Duodenal mucosa (tissue), 2 donors: Measurements from ENCODE around the gene PSKH1.

Experiments used
- H3K27ac ChIP-seq: one replicate; pipeline ENCODE4 v1.7.0; 2013; ENCODE audit warnings: low read depth, low read length
- H3K27me3 ChIP-seq, 2 donors: one replicate each; pipeline ENCODE4 v1.7.0; 2013; ENCODE audit warnings: low read length in 2 of 2, control low read depth in 1 of 2; ENCODE audit not compliant: insufficient read depth in 2 of 2, control insufficient read depth in 1 of 2
- H3K36me3 ChIP-seq, 2 donors: one replicate each; pipeline ENCODE4 v1.7.0; 2013; ENCODE audit warnings: low read length in 2 of 2, control low read depth in 1 of 2; ENCODE audit not compliant: insufficient read depth in 2 of 2, control insufficient read depth in 1 of 2
- H3K4me1 ChIP-seq, 2 donors: one replicate each; pipeline ENCODE4 v1.7.0; 2013; ENCODE audit warnings: low read length in 2 of 2, control low read depth in 1 of 2; ENCODE audit not compliant: insufficient read depth in 2 of 2, control insufficient read depth in 1 of 2
- H3K4me3 ChIP-seq, 2 donors: one replicate each; pipeline ENCODE4 v1.7.0; 2013; ENCODE audit warnings: low read length in 2 of 2, low read depth in 1 of 2
- H3K9ac ChIP-seq, 2 donors: one replicate each; pipeline ENCODE4 v1.7.0; 2013; ENCODE audit warnings: low read length in 2 of 2, low read depth in 1 of 2
- H3K9me3 ChIP-seq, 2 donors: one replicate each; pipeline ENCODE4 v1.7.0; 2013; ENCODE audit warnings: low read length in 2 of 2, control low read depth in 1 of 2; ENCODE audit not compliant: control insufficient read depth in 1 of 2

PSKH1 gene

DNA sequence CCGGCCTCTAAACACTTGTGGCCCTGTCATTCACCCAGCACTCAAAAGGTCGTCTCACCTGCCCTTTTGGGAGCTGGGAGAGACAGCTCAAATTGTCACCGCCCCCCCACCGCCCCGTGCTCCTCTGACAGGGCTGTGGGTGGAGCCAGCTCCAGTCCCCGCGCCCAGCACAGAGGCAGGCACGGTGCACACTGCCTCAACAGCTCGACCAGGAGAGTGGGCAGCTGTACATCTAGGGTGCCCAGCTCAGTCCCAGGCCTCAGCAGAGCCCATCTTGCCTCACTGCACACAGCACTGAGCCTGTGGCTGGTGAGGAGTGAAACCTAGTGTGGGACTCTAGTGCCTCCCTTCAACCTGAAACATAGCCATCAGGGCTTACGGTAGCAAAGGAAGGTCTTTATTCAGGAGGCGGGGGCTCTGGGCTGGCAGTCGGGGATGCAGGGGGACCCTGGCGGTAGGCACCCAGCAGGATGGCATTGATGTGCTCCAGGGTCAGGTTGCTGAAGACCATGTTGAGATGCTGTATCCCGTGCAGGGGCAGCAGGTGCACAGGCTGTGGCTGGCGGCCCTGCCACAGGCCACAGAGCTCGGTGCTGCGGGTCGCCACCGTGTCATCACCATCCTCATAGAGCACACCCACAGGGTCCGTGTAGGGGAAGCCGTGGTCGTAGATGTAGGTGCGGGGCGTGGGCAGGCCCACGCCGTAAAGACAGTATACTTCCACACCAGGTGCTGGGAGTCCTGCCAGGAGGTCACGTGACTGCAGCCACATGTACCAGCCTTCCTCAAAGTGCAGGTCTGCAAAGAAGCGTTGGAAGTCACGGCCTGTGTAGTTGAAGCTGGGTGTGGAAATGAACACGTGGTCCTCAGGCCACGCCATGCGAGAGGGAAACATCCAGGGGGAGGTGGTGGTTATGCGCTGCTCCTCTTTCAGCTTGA, 46.7 kb downstream of the PSKH1 start:
- Histone ChIP-seq H3K9ac (no peak overlapping the region), H3K27me3 (no peaks in the 10 kb centered on the region), H3K4me3 (no peak overlapping the region), H3K36me3 (peaks cover 3 to 11% of the 10 kb centered on the region in 2 donors), H3K27ac (no peak overlapping the region), H3K4me1 (peaks cover 14 to 36% of the 10 kb centered on the region in 2 donors), H3K9me3 (no peaks in the 10 kb centered on the region)

DNA sequence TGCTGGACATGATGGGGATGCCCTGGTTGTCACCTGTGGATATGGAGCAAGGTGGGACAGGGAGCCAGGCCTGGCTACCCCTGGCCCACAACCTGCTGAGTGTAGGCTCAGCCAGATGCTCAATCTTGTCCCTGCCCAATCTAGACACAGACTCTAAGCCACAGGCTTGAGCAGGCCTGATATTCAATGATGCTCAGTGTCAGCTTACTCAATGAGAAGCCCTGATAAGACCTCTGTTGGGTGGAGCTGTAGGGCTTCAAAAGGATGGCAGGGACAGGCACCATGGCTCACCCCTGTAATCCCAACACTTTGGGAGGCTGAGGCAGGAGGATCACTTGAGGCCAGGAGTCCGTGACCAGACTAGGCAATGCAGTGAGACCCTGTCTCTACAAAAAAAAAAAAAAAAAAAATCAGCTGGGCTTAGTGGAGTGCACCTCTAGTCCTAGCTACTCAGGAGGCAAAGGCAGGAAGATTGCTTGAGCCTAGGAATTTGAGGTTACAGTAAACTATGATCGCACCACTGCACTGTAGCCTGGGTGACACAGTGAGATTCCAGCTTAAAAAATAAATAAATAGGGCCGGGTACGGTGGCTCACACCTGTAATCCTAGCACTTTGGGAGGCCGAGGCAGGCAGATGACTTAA, 47.5 kb downstream of the PSKH1 start:
- Histone ChIP-seq H3K4me1 (peaks cover 8 to 28% of the 10 kb centered on the region in 2 donors), H3K4me3 (no peak overlapping the region), H3K9me3 (no peaks in the 10 kb centered on the region), H3K27ac (no peak overlapping the region), H3K9ac (no peak overlapping the region), H3K36me3 (peaks cover 0 to 13% of the 10 kb centered on the region in 2 donors), H3K27me3 (no peaks in the 10 kb centered on the region)

DNA sequence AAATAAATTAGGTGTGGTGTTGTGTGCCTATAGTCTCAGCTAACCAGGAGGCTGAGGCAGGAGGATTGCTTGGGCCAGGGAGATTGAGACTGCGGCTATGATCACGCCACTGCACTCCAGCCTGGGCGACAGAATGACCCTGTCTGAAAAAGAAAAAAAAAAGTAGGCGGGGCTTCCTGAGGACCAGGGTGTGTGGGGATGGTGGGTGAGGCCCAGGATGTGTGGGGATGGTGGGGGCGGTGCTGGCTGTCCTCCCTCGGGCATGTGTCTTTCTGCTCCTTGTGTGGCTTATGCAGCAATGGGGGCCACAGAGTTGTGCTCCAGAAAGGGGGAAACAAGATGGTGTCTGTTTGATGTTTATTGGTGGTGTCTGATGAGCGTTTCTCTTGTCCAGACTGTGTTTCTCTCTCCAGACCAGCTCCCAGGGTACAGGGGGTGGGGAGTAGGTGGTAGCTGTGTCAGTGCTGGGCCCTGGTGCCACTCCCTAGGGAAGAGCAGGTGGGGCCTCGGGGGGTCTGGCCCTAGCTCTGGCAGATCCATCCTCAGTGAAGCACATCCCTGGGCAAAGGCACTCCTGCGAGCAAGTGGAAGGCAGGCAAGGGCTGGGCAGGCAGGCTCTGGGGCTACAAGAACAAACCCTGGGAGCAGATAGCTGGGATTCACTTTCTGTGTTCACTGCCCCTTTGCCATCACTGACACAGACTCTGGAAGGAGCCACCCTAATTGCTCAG, 48.6 kb downstream of the PSKH1 start:
- peaks cover 2 to 23% of the 10 kb centered on the region in 2 donors for H3K36me3 ChIP-seq
- H3K9ac ChIP-seq = no peak overlapping the region
- H3K4me1 ChIP-seq = peaks cover 8 to 28% of the 10 kb centered on the region in 2 donors
- no peak overlapping the region for H3K4me3 ChIP-seq
- no peaks in the 10 kb centered on the region for H3K27me3 ChIP-seq
- H3K9me3 ChIP-seq = no peaks in the 10 kb centered on the region
- no peak overlapping the region for H3K27ac ChIP-seq

DNA sequence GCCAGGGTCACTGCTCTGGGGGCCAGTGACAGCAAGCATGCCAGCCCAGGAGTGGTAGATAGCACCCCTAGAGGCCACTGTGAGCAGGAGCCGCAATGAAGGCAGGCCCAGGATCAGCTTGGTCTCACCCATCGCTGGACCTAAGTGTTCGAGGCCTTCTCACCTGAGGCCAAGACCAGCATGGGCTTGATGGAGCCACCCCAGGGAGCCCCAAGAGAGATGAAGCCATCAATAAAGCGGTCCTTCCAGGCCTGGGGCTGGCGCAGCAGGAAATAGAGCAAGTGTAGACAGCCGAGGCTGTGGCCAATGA, 49.1 kb downstream of the PSKH1 start:
- Histone ChIP-seq H3K27me3 (no peaks in the 10 kb centered on the region), H3K9me3 (no peaks in the 10 kb centered on the region), H3K27ac (no peak overlapping the region), H3K9ac (no peak overlapping the region), H3K4me1 (peaks cover 4 to 23% of the 10 kb centered on the region in 2 donors), H3K4me3 (no peak overlapping the region), H3K36me3 (peaks cover 3 to 27% of the 10 kb centered on the region in 2 donors)

DNA sequence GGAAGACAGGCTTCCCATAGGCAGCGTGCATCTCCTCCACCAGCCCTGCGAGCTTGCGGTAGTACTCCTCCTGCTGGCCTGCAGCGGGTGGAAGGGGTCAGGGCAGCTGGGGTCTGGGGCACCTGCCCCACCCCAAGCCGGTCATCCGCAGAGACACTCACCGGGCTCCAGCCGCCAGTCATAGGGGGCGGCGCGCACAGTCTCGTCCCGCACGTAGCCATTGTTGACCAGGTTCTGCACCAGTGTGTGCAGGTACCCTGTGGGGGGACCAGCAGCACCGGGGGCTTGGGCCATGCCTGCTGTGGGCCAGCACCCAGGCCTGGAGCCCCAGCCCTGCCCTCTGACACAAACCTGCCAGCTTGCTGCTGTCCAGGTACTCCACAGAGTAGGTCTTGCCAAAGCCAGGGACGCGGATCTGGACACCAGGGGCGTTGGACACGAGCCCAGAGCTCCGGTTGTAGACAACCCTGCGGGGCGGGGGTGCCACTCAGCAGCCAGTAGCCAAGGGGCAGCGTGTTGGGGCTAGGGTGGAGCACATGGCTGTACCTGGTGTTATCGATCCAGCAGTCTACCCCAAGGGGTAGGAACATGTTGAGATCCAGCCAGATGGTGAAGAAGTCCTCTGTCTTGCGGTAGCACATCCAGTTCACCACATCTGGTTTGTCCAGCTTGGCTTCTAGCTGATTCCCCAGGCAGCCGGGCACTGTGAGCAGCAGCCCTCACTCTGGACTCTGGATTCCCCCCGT, 49.6 kb downstream of the PSKH1 start:
- H3K27ac ChIP-seq = no peak overlapping the region
- H3K4me3 ChIP-seq = no peak overlapping the region
- H3K4me1 ChIP-seq = peaks cover 0 to 19% of the 10 kb centered on the region in 2 donors
- no peaks in the 10 kb centered on the region for H3K9me3 ChIP-seq
- peaks cover 3 to 33% of the 10 kb centered on the region in 2 donors for H3K36me3 ChIP-seq
- no peaks in the 10 kb centered on the region for H3K27me3 ChIP-seq
- no peak overlapping the region for H3K9ac ChIP-seq

DNA sequence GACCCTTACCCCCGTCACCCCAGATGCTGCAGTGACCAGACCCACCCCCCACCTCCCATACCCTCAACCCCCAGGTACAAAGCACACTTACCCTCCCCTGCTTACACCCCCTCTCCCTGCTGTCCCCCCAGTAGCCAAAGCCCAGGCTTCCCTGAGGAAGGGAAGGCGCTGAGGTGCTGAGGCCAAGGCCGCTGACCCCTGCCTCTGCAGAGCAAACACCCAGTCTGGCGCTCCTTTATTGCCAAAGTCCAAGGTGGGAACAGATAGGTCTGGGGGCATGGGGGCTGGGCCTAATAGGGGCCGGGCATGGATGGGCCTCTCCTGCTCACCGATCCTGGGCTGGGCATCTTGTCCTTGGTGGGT, 50.2 kb downstream of the PSKH1 start:
- Histone ChIP-seq H3K36me3 (peaks cover 3 to 33% of the 10 kb centered on the region in 2 donors), H3K4me3 (no peak overlapping the region), H3K4me1 (peaks cover 0 to 19% of the 10 kb centered on the region in 2 donors), H3K9me3 (no peaks in the 10 kb centered on the region), H3K27me3 (no peaks in the 10 kb centered on the region), H3K27ac (no peak overlapping the region), H3K9ac (peak overlapping the region in 1 of 2 donors; percentile 18)

DNA sequence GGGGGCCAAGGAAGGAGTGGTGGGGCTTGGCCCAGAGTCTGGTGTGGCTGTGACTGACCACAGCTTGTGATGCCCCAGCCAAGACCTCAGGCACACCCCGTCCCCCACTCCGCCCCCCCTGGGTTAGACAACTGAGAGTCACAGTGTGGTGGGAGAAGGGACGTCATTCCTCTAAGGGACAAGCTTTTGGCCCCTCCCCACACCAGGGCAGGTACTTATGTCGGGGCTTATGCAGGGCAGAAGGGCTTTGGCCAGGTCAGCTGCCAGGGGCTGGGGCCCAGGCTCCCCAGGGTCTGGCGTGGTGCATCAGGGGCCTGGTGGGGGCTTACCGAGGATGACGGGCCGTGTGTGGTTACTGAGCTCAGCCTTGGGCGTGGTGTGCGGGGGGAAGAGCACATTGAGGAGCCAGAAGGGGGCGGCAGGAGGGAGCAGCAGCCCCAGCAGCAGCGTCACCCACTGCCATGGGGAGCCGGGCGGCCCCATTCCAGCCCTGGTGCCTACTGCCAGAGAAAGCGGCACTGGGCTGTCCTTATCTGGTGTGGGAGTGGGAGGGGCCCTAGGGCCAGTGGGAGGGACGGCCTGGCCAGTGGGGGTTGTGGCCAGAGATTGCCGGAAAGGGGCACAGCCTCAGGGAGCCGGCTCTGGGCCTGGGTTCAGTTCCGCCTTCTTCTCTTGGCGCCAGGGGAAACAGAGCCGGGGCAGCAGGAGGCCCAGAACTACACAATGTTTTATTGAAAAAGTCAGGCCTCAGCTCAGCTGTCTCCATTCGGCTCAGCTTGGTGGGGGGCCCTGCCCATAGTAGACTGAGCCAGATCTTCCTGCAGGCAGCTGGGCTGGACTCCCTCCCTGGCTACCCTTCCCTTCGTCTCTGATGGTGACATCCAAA, 50.8 kb downstream of the PSKH1 start, which contains the start of gene LCAT:
LCAT (minus strand) TSS at position 502 of the 886 bp plus-strand sequence; CDS start at position 483, 19 bp downstream.
- Histone ChIP-seq H3K9me3 (no peaks in the 10 kb centered on the region), H3K9ac (peak within 1 kb of the TSS in 1 of 2 donors; percentile 18), H3K36me3 (peaks cover 3 to 39% of the 10 kb centered on the region in 2 donors), H3K27ac (no peak within 1 kb of the TSS), H3K27me3 (no peaks in the 10 kb centered on the region), H3K4me1 (peaks cover 0 to 19% of the 10 kb centered on the region in 2 donors), H3K4me3 (no peak within 1 kb of the TSS)

DNA sequence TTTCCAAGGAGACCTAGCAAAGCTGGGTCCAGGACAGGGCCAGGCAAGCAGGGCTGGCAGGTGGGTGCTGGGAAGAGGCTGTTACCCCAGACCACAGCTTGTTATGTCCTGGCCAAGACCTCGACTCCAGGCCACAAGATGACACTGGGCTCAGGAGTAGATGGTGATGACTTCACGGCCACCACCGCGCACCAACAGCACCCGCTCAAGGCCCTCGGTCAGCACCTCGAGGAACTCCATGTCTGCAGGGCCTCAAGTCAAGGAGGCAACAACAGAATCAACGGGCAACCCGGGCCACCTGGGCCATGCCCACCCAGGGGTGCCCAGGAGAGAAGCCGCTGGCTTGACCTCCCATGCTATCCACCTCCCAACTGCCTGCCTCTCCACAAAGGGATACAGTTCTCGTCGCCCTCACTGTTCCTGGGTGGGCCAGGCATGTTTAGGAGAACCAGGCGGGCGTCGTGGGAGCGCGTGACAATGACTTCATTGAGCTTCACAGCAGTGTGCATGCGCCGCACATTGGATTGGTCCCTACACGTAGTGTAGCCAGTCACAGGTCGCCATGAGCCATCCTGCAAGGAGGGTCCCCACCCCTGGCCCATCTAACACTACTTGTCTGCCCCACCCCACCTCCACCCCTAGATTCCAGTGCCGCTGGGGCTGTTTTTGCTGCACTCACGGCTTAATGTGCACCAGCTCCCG, 51.8 kb downstream of the PSKH1 start:
- Histone ChIP-seq H3K36me3 (peaks cover 3 to 43% of the 10 kb centered on the region in 2 donors), H3K9ac (no peak overlapping the region), H3K27ac (no peak overlapping the region), H3K4me1 (peaks cover 0 to 17% of the 10 kb centered on the region in 2 donors), H3K9me3 (no peaks in the 10 kb centered on the region), H3K27me3 (no peaks in the 10 kb centered on the region), H3K4me3 (no peak overlapping the region)
